ENCODE data around the gene LRRC56. TPM values are rescaled to one million over a fixed set of nuclear protein-coding genes. Genes with fewer than 3 reads are reported as not detected.

The LRRC56 gene
- total and polyA plus RNA-seq, 2 of the 13 experiments (the other 11 are each of a cell fraction or from before 2014, with no cell fraction given), result 0.11 to 0.29 TPM

DNA sequence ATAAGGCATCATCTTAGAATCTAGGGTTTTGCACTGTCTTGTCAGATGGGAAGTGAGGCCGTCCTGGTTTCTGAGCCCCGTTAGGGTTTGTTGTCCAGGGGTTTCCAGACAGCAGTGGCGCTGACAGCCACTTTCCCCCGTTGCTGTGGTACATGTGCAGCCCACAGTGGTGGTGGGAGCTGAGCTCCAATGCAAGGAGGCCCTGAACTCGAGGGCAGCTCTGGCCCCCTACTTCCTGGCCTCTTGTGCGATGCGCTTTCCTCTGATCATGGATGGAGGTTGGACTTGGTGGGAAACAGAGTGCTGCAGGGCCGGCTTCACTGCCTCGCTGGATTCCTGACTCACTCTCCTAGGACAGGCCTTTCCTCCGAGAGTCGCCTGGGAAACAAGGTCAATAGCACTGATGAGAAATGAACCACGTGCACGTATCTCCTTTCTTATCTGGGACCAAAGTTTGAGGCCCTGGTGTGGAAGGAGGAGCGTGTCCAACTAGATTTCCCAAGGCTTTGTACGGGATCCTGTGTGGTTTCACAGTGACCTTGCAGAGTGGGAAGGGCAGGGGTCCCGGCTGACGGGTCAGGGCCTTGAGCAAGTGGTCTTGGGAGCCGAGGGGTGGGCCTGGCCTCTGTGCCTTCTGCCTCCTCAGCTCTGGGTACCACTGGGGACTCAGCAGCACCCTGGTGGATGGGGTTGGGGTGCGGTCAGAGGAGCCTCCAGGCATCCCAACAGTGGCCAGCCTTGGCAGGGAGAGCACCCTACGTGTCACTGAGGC is 42.7 kb downstream of the LRRC56 start (continued):
- TF ChIP-seq CCDC6 (CRISPR knock-in tag; IDR thresholded peaks at IDR 0.05) (no peak), ZNF782 (CRISPR knock-in tag; IDR thresholded peaks at IDR 0.05; ENCODE audit: borderline replicate concordance) (no peak), ZNF143 (CRISPR knock-in tag; IDR thresholded peaks at IDR 0.05) (peak; percentile 57; the same call in 1 of the 2 replicates), KLF16 (CRISPR knock-in tag; IDR thresholded peaks at IDR 0.05) (no peak), EEA1 (CRISPR knock-in tag; IDR thresholded peaks at IDR 0.05; ENCODE audit: borderline replicate concordance) (no peak), NKX3-1 (CRISPR knock-in tag; IDR thresholded peaks at IDR 0.05) (no peak), NR1H2 (CRISPR knock-in tag; IDR thresholded peaks at IDR 0.05; ENCODE audit: borderline replicate concordance, low read depth) (no peak), HIVEP1 (CRISPR knock-in tag; IDR thresholded peaks at IDR 0.05) (peak; percentile 50; the same call in 1 of the 2 replicates), SIX1 (CRISPR knock-in tag; IDR thresholded peaks at IDR 0.05; ENCODE audit: borderline replicate concordance) (peak; percentile 58; the same call in 1 of the 2 replicates), HMG20A (CRISPR knock-in tag; IDR thresholded peaks at IDR 0.05; ENCODE audit: borderline replicate concordance) (no peak), FIP1L1 (IDR thresholded peaks at IDR 0.05; ENCODE audit: borderline replicate concordance, insufficient read depth, low read depth, low read length) (no peak), SUZ12 (IDR thresholded peaks at IDR 0.05; ENCODE audit: low read depth, low read length) (no peak), SATB2 (CRISPR knock-in tag; IDR thresholded peaks at IDR 0.05) (no peak), IRX3 (CRISPR knock-in tag; IDR thresholded peaks at IDR 0.05; ENCODE audit: borderline replicate concordance, low read depth) (no peak), SETDB1 (CRISPR knock-in tag; IDR thresholded peaks at IDR 0.05; ENCODE audit: borderline replicate concordance) (no peak), ZNF337 (CRISPR knock-in tag; IDR thresholded peaks at IDR 0.05; ENCODE audit: borderline replicate concordance, low read depth) (no peak), ZC3H13 (CRISPR knock-in tag; IDR thresholded peaks at IDR 0.05) (no peak), ZMAT3 (CRISPR knock-in tag; conservative IDR thresholded peaks at IDR 0.05) (no peak), ZNF264 (CRISPR knock-in tag; IDR thresholded peaks at IDR 0.05) (no peak)
- TF ChIP-seq, protein P1, sequence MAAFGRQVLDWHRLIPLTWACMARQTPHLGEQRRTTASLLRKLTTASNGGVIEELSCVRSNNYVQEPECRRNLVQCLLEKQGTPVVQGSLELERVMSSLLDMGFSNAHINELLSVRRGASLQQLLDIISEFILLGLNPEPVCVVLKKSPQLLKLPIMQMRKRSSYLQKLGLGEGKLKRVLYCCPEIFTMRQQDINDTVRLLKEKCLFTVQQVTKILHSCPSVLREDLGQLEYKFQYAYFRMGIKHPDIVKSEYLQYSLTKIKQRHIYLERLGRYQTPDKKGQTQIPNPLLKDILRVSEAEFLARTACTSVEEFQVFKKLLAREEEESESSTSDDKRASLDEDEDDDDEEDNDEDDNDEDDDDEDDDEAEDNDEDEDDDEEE (CRISPR knock-in tag; IDR thresholded peaks at IDR 0.05), result no peak
- TF ChIP-seq, protein P2, sequence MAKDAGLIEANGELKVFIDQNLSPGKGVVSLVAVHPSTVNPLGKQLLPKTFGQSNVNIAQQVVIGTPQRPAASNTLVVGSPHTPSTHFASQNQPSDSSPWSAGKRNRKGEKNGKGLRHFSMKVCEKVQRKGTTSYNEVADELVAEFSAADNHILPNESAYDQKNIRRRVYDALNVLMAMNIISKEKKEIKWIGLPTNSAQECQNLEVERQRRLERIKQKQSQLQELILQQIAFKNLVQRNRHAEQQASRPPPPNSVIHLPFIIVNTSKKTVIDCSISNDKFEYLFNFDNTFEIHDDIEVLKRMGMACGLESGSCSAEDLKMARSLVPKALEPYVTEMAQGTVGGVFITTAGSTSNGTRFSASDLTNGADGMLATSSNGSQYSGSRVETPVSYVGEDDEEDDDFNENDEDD (CRISPR knock-in tag; IDR thresholded peaks at IDR 0.05; ENCODE audit: borderline replicate concordance), result peak; percentile 75; the same call in 1 of the 2 replicates
- TF ChIP-seq, protein P3, sequence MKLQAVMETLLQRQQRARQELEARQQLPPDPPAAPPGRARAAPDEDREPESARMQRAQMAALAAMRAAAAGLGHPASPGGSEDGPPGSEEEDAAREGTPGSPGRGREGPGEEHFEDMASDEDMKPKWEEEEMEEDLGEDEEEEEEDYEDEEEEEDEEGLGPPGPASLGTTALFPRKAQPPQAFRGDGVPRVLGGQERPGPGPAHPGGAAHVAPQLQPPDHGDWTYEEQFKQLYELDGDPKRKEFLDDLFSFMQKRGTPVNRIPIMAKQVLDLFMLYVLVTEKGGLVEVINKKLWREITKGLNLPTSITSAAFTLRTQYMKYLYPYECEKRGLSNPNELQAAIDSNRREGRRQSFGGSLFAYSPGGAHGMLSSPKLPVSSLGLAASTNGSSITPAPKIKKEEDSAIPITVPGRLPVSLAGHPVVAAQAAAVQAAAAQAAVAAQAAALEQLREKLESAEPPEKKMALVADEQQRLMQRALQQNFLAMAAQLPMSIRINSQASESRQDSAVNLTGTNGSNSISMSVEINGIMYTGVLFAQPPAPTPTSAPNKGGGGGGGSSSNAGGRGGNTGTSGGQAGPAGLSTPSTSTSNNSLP (IDR thresholded peaks at IDR 0.05; ENCODE audit: low read depth, low read length), result no peak
- TF ChIP-seq, protein P4, sequence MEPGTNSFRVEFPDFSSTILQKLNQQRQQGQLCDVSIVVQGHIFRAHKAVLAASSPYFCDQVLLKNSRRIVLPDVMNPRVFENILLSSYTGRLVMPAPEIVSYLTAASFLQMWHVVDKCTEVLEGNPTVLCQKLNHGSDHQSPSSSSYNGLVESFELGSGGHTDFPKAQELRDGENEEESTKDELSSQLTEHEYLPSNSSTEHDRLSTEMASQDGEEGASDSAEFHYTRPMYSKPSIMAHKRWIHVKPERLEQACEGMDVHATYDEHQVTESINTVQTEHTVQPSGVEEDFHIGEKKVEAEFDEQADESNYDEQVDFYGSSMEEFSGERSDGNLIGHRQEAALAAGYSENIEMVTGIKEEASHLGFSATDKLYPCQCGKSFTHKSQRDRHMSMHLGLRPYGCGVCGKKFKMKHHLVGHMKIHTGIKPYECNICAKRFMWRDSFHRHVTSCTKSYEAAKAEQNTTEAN (CRISPR knock-in tag; conservative IDR thresholded peaks at IDR 0.05), result no peak
